ENCODE data around the gene RBL2.
"Not testable (repeated sequence)": the region's sequence is repeated elsewhere in the genome, so short reads cannot be mapped to it uniquely, and the experiment has no call there.

Gene RBL2

GRCh38 chr16:53509906-53510703 lies 75.8 kb downstream of the RBL2 start:
- peak in 1 of 2 experiments; percentile 7 for DNase-seq

- no peak for DNase-seq
Measured at GRCh38 chr16:53510704-53511070, 76.4 kb downstream of the RBL2 start.

- DNase-seq: no peak
Measured at GRCh38 chr16:53511084-53511402, 76.8 kb downstream of the RBL2 start.

- no peak for DNase-seq
Measured at GRCh38 chr16:53511403-53512280, 77.4 kb downstream of the RBL2 start.

- not testable (repeated sequence) for DNase-seq
Measured at GRCh38 chr16:53512795-53513194, 78.5 kb downstream of the RBL2 start.

GRCh38 chr16:53515259-53515658 lies 81.0 kb downstream of the RBL2 start:
- no peak for DNase-seq

GRCh38 chr16:53515811-53516210 lies 81.5 kb downstream of the RBL2 start:
- no peak for DNase-seq

GRCh38 chr16:53517851-53518250 lies 83.6 kb downstream of the RBL2 start:
- DNase-seq: no peak

GRCh38 chr16:53518550-53519416 lies 84.5 kb downstream of the RBL2 start:
- DNase-seq: no peak

- no peak for DNase-seq
Measured at GRCh38 chr16:53519417-53520091, 85.3 kb downstream of the RBL2 start.

GRCh38 chr16:53523126-53523804 lies 89.0 kb downstream of the RBL2 start:
- no peak for DNase-seq

- DNase-seq: no peak
Measured at GRCh38 chr16:53523971-53524548, 89.8 kb downstream of the RBL2 start.

- DNase-seq: no peak
Measured at GRCh38 chr16:53528797-53529196, 94.5 kb downstream of the RBL2 start.

GRCh38 chr16:53529513-53529912 lies 95.2 kb downstream of the RBL2 start:
- no peak for DNase-seq

GRCh38 chr16:53530046-53530445 lies 95.8 kb downstream of the RBL2 start:
- no peak for DNase-seq

- DNase-seq: no peak
Measured at GRCh38 chr16:53530741-53531140, 96.5 kb downstream of the RBL2 start.

GRCh38 chr16:53534206-53534605 lies 99.9 kb downstream of the RBL2 start:
- no peak for DNase-seq

GRCh38 chr16:53537626-53538025 lies 103.4 kb downstream of the RBL2 start:
- no peak for DNase-seq

GRCh38 chr16:53539346-53539745 lies 105.1 kb downstream of the RBL2 start:
- not testable (repeated sequence) for DNase-seq

GRCh38 chr16:53539759-53540718 lies 105.8 kb downstream of the RBL2 start:
- not testable (repeated sequence) for DNase-seq

Data from NCI-H1930 (cell line).